ENCODE data around the gene REXO5.
"Not testable (repeated sequence)": the region's sequence is repeated elsewhere in the genome, so short reads cannot be mapped to it uniquely, and the experiment has no call there.

REXO5 gene

DNA sequence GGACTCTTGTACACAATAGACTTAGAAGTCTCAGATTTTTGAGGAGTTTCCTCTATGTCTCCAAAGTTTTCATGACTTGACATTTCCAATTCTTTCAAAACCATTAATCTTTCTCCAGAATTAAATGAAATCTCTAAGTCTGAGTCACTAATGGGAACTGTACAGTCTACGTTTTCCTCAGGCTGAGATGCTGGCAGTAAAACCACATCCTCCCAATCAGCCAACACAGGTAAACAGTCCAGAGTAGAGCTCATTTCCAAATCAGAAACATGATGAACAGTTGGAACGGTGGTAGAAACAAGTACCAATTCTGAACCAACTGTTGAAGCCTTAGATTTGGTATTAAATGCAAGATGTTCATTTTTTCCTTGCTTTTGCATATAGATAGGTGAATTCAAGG, 8.0 kb upstream of the REXO5 start:
- ChIA-PET CTCF (interaction anchor here (0.7 to 2.3 kb wide), 8 partner anchors 8 to 301 kb away, joined by 3 to 12 read pairs (median 4); no protein-coding TSS in a partner anchor), POLR2A (no interaction called here)
- H3K4me3 ChIP-seq (ENCODE audit: low read depth, low read length), result no peak overlapping the region
- TF ChIP-seq, protein P1, sequence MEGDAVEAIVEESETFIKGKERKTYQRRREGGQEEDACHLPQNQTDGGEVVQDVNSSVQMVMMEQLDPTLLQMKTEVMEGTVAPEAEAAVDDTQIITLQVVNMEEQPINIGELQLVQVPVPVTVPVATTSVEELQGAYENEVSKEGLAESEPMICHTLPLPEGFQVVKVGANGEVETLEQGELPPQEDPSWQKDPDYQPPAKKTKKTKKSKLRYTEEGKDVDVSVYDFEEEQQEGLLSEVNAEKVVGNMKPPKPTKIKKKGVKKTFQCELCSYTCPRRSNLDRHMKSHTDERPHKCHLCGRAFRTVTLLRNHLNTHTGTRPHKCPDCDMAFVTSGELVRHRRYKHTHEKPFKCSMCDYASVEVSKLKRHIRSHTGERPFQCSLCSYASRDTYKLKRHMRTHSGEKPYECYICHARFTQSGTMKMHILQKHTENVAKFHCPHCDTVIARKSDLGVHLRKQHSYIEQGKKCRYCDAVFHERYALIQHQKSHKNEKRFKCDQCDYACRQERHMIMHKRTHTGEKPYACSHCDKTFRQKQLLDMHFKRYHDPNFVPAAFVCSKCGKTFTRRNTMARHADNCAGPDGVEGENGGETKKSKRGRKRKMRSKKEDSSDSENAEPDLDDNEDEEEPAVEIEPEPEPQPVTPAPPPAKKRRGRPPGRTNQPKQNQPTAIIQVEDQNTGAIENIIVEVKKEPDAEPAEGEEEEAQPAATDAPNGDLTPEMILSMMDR (IDR thresholded peaks at IDR 0.05; ENCODE audit: insufficient read depth, low read length, missing control alignments), result no peak
- DNase-seq (ENCODE audit: low read depth, low spot score), result no peak

DNA sequence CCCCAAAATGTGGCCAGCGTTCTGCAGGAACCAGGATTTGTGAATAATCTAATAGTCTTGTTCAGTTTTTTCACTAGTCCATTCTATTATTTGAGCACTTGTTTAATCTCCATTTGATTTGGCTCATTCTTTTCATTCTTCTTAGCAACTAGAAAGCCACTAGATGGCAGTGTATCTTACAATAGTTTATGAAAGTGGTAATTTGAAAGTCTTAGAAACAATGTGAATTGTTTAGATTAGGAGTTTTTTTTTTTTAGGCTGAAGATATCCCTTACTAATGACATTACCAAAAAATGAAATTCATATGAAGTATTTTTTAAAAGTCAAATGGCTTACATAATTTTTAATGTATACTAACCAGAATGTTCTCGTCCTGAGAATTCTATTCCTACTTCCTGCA, 6.7 kb upstream of the REXO5 start:
- no peak for DNase-seq (ENCODE audit: low read depth, low spot score)
- POLR2A ChIA-PET, result no interaction called here
- TF ChIP-seq, protein P1 (IDR thresholded peaks at IDR 0.05; ENCODE audit: insufficient read depth, low read length, missing control alignments), result peak; percentile 19
- H3K4me3 ChIP-seq (ENCODE audit: low read depth, low read length), result no peak overlapping the region
- CTCF ChIA-PET, result interaction anchor here (0.7 to 2.3 kb wide), 11 partner anchors 10 to 502 kb away, joined by 3 to 12 read pairs (median 4); no protein-coding TSS in a partner anchor

DNA sequence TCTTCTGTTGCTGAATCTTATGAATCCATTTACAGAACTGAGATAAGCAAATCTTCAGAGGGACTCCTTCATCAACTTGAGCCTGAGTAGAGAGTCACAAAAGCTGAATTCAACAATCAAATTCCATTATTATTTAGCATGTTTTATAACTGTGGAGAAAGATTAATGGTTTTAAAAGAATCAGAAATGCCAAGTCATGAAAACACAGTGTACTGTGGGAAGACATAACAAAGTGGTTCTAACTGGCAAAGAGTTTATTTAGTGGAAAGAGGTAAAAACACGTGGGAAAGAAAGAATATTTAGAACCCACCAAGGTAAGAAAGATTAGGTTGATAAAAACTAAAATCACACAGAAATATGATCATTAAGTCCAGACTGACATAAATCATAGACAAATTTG, 5.0 kb upstream of the REXO5 start:
- no peak overlapping the region for H3K4me3 ChIP-seq (ENCODE audit: low read depth, low read length)
- CTCF ChIA-PET, result interaction anchor here (1.7 kb wide), 1 partner anchor 500 kb away, joined by 8 read pairs; no protein-coding TSS in a partner anchor
- POLR2A ChIA-PET, result no interaction called here
- TF ChIP-seq, protein P1 (IDR thresholded peaks at IDR 0.05; ENCODE audit: insufficient read depth, low read length, missing control alignments), result no peak
- no peak for DNase-seq (ENCODE audit: low read depth, low spot score)

DNA sequence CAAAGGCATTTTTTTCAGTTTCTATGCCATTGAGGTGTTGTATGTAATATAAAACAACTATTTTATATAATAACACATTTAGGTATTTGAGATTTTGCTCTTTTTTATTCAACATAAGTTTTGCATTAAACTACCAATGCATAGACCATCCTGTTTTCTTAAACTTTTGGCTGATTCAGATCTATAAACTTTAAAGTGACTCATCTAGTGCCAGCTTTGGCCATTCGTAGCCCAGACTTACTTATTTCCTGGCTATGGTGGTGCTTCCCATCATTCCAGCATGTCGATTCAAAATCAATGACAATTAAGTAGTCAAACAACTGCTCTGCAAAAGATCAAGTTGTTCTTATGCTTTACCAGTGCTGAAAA, 3.2 kb upstream of the REXO5 start:
- no peak for DNase-seq (ENCODE audit: low read depth, low spot score)
- ChIA-PET CTCF (interaction anchor here (5.2 kb wide), 1 partner anchor 11 kb away, joined by 21 read pairs; no protein-coding TSS in a partner anchor), POLR2A (no interaction called here)
- H3K4me3 ChIP-seq (ENCODE audit: low read depth, low read length), result no peak overlapping the region
- TF ChIP-seq, protein P1 (IDR thresholded peaks at IDR 0.05; ENCODE audit: insufficient read depth, low read length, missing control alignments), result no peak

DNA sequence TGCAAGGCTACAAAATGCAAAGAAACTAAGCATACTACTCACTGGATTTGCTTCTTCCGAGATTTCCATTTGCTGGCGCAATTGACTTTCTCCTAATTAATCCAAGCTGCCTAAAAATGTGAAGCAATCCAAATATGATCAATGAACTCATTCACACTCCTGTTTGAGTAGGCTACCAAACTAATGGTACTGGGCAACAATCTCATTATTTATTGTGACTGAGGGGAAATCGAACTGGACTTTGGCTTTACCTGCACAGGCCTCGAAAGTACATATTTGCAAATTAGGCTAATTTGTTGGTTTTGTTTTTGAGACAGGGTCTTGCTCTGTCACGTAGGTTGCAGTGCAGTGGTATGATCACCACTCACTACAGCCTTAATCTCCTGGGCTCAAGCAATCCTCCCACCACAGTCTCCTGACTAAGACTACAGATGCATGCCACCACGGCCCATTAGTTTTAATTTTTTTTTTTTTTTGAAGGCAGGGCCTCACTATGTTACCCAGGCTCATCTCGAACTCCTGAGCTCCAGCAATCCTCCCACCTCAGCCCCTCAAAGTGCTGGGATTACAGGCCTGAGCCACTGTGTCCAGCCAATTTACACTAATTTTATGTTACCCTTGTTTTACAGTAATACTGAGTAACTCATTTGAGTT, 2.6 kb upstream of the REXO5 start:
- no peak for DNase-seq (ENCODE audit: low read depth, low spot score)
- TF ChIP-seq, protein P1 (IDR thresholded peaks at IDR 0.05; ENCODE audit: insufficient read depth, low read length, missing control alignments), result no peak
- ChIA-PET CTCF (interaction anchor here (1.4 to 5.2 kb wide), 3 partner anchors 12 to 497 kb away, joined by 4 to 21 read pairs (median 5); no protein-coding TSS in a partner anchor), POLR2A (no interaction called here)
- H3K4me3 ChIP-seq (ENCODE audit: low read depth, low read length), result no peak overlapping the region

DNA sequence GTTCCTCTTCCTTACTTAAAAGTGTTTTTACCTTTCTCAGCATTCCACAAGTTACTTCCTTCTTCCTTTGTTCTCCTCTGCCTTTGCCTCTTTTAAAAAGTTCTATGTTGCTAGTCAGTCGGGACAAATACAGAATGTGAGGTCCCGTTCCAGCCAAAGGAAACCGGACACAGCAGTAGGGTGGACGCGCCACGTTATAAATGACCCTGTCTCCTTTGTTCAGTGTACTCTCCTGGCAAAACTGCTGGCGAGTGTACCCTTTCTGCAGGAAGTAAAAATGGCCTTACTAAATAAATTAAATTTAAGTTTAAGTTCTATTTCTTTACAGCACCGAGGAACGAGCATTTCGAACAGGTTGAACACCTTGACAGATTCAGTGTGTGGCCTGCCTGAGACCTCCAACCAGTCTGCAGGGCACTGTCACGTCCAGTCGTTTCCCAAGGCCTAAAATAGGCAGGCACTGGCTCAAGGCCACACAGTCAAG, 601 bp upstream of the REXO5 start:
- ChIA-PET POLR2A (interaction anchor here (1.3 kb wide), 1 partner anchor 95 kb away, joined by 5 read pairs; the partner anchor contains the start of genes DCUN1D3 and LYRM1), CTCF (interaction anchor here (1.3 to 5.2 kb wide), 7 partner anchors 13 to 496 kb away, joined by 3 to 21 read pairs (median 5); no protein-coding TSS in a partner anchor)
- peak overlapping the region; percentile 85 for H3K4me3 ChIP-seq (ENCODE audit: low read depth, low read length)
- DNase-seq (ENCODE audit: low read depth, low spot score), result not testable (repeated sequence)
